ENCODE results near the gene RBBP9.

- TF ChIP-seq CTCF (IDR thresholded peaks at IDR 0.05): no peak
- TF ChIP-seq POLR2AphosphoS5 (IDR thresholded peaks at IDR 0.05; ENCODE audit: low read depth, low read length): no peak
- TF ChIP-seq REST (IDR thresholded peaks at IDR 0.05; ENCODE audit: insufficient read depth in 1 of 2, low read depth in 2 of 2, low read length in 1 of 2): no peak
Observed at GRCh38 chr20:18543932-18544331, 46.9 kb upstream of the RBBP9 start.
